Erythroblast (primary cell): ENCODE data around the gene KRTAP10-4.
"Not testable (repeated sequence)": the region's sequence is repeated elsewhere in the genome, so short reads cannot be mapped to it uniquely, and the experiment has no call there.

Experiments
- DNase-seq, 2 experiments: peaks; one replicate each; lab custom pipeline; 2025; lab: John Stamatoyannopoulos, UW
- GATA1 ChIP-seq: IDR thresholded peaks from 2 replicates; pipeline ENCODE4 v1.6.1; 2011; ENCODE audit warnings: low read depth, mild to moderate bottlenecking, control low read depth, low read length, moderate library complexity
- POLR2A ChIP-seq: IDR thresholded peaks from 2 replicates; pipeline ENCODE4 v1.6.1; 2011; ENCODE audit warnings: mild to moderate bottlenecking, low read length

The KRTAP10-4 gene

DNA sequence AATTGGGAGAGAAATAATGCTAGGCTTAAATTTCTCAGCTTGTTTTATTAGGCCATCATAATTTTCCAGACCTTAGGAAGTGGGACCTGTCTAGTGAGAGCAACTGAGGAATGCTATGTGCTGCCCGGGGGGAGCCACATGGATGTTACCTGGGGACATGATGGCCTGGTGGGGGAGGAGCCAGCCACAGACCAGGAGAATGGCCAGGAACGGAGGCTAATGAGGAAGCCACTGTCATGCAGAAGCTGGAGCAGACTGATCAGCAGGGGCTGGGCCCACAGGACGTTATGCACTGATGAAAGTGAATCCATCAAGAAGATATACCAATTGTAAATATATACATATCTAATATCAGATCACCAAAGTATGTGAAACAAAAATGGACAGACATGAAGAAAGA lies 29.0 kb upstream of the KRTAP10-4 start:
- TF ChIP-seq POLR2A (no peak), GATA1 (no peak)
- DNase-seq = no peak

DNA sequence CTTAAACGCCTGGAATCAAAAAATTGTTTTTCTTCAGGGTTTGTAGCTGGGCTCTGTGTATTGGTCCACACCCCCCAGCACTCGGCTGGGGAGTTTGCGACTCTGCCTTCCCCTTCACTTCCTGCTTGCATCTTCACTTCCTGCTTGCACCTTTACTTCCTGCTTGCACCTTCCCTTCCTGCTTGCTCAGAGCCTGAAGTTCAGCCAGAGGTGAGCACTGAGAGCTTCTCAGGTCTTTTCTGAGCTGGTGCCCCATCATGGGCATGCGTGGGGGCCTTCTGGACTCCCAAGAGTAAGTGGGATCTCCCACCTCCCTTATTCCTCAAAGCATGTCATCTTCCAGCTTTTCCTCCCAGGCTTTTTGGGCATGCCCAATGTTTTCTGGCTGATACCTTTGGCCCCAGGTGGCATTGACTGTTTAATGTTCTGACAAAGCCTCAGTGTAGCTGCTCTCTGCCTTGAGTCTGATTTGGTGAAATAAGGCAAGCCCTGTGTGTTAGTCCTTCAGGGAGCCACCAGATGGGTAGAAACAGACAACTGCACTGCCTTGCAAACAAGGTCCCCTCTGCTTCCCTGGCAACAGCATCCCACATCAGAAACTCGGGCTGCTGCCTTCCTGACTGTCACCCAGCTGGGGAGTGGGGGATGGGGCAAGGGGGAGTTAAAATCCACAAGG lies 25.7 kb upstream of the KRTAP10-4 start:
- no peak for DNase-seq
- TF ChIP-seq GATA1 = no peak
- TF ChIP-seq POLR2A = no peak

DNA sequence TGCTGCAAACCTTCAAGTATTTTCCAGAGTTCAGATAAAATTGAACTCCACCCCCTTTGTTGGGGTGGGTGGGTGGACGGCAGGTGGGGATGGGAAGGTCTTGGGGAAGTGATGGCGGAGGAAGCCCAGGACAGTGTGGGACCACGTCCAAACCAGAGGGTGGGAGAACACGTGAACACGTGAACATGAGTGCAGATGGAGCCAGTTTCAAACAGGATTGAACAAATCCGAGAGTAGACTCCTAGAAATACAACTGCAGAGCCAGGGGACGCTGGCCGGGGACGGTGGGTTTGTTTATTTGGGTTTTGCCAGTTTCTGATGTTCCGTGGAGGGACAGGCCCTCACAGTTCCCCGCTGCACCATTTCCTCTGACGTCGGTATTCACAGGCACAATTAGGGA lies 25.1 kb upstream of the KRTAP10-4 start:
- TF ChIP-seq POLR2A (no peak), GATA1 (no peak)
- DNase-seq = no peak

DNA sequence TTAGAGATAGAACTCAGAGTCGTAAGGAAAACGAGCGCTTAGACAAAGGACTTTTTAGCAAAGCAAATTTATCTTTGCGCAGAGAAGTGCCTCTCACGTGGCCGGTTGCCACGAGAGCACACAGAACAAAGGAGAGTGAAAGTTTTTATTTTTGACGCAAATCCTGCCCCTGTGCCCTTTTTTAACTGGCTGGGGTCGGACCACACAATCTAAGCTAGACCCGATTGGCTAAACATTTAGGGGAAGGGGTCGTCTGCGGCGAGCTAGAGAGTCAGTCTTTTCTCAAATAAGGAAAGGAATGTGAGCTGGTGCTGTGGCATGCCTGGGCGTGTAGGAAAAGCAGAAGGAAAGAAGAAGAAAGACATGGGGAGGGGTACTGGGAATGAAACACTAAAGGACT lies 24.6 kb upstream of the KRTAP10-4 start:
- no peak for DNase-seq
- TF ChIP-seq GATA1 (no peak), POLR2A (no peak)

DNA sequence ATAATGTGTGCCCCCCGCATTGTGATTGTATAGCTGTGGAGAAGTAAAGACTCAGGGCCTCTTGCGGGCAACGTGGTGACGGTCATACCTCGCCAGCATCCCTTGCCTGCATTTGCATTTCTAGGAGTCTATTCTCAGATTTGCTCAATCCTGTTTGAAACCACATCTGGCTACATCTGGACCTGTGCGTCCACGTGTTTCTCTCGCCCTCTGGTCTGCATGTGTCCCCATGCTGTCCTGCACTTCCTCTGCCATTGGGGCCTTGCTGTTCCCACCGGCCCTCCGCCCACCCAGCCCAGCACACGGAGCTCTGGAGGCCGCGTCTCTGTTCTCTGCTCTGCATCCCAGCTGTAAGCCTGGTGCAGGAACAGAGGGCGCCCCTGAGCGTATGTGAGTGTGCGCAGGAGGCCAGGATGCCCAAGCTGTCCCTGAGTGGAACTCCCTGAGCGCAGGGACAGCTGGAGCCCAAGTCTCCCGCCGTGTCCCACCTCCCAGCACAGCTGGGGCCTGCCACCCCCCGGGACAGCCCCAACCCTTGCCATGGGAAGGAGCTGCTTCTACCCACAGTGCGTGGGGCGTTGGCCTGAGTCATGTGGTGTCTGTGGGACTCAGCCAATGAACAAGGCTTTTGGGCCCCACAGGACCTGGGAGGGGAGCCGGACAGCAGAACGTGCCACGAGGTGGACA lies 23.9 kb upstream of the KRTAP10-4 start:
- TF ChIP-seq GATA1 (no peak), POLR2A (no peak)
- no peak for DNase-seq

DNA sequence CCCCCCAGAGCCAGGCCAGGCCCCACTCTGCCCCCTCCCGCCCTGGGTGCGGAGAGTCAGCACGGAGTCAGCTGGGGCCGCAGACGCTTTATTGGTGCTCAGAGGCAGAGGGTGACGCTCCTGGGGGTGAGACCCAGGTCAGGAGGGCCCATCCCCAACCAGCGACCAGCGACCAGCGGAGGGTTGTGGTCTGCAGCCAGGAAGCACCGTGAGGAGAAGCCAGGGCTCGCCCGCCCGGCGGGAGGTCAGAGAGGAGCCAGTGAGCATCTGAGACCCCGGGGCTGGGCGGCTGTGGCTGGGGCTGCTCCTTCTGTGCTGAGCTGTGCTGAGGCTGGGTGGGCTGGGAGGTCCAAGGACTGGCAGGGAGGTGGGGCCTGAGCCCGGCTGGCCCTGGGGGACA lies 23.2 kb upstream of the KRTAP10-4 start:
- not testable (repeated sequence) for DNase-seq

DNA sequence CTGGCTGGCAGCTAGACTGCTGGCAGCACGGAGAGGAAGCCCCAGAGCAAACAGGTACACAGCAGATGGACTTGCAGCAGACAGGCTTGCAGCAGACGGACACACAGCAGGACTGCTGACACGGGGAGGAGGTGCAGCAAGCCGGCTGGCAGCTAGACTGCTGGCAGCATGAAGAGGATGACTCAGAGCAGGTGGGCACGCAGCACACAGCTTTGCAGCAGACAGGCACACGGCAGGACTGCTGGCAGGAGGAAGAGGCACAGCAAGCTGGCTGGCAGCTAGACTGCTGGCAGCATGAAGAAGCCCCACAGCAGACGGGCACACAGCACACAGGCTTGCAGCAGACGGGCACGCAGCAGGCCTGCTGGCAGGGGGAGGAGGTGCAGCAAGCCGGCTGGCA lies 22.7 kb upstream of the KRTAP10-4 start:
- DNase-seq = no peak
- no peak for TF ChIP-seq GATA1
- TF ChIP-seq POLR2A = no peak

DNA sequence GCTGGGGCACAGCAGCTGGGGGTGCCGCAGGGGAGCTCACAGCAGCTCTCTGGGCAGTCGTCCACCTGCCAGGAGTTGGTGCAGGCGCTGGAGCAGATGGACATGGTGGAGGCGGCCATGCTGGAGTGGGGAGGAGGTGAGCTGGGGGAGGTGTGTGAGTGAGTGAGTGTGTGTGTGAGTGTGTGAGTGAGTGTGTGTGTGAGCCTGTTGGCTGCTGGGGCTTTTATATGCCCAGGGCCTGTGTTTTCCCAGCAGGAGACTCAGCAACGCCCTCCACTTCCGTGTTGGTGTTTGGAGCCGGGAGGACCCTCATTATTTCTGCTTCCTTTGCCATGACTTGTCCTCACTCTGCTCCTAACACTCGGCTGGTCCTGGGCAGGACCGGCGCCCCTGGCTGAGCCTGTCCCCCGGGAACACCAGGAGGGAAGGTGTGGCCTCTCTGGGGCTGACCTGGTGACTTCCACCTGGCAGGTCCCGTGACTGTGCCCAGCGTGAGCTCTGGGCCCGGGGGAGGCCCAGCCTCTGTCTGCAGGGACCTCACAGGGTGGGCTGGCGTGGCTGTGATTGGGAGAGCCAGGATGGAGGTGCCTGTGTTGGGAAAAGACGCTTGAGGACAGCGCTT lies 22.1 kb upstream of the KRTAP10-4 start, which contains the start of gene KRTAP10-2:
TSS of gene KRTAP10-2 (minus strand) at position 166 of the 622 bp plus-strand sequence. CDS start at position 119, 47 bp downstream.
- TF ChIP-seq POLR2A (no peak), GATA1 (no peak)
- DNase-seq = no peak

DNA sequence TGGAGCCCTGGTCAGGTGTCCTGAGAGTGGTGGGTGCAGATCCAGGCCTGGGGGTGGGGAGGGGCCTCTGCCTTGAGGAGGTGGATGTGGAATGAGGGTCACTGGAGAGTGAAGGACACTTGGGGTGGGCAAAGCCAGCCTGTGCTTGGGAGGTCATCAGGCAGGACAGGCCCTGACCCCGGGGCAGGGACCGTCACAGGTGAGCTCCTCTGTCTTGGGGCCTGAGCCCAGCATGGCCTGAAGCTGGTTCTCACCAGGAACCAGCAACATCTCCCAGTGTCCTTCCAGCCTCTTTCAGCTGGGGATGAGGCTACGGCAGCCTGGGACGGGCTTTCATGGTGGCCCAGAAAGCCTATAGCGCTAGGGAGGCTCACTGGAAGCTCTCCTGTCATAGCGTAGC lies 21.4 kb upstream of the KRTAP10-4 start:
- TF ChIP-seq POLR2A = no peak
- TF ChIP-seq GATA1 = no peak
- DNase-seq = no peak

DNA sequence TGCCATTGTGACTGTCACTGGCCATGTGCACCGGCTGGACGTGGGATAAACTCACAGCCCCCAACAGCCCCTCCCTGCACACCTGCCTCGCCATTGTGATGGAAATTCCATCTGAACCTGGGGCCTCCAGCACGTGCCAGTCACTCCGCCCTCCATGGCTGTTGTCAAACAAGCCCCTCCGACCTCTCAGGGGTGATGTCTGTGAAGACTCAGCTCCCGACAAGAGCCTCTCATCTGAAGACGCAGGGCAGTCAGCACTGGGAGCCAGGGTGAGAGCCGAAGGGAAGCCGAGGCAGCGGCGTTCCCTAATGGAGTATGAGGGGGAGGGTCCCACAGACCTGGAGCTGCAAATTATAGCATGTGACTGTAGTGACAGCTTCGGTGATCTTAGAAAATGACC lies 20.8 kb upstream of the KRTAP10-4 start:
- no peak for TF ChIP-seq POLR2A
- no peak for TF ChIP-seq GATA1
- DNase-seq = no peak

DNA sequence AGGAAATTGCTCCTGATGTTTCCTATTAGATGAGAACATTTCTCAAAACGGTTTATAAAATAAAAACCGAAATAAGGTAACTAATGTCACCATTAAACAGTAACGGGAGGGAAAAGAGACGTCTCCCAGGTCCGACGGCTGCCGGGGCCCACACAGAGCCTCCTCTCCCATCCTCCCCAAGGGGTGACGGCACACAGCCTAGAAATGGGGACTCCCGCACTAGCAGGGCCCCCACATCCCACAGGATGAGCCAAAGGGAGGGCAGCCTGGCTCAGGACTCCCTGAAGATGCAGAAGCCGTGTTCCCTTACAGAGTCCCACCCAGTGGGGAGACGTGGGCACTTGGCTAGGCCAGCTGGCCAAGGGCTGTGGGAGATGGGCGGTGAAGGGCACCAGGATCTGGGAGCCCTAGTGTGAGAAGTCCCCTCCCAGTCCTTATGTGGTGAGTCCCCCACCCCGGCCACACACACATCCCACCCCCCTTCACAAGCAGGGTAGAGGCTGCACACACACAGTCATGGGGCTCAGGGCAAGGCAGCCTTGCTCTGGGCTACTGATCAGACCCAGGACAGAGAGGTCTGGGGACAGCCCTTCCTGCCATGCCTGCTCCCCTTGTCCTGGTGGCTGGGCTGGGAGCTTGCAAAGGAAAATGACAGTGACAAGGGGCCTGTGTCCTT lies 18.2 kb upstream of the KRTAP10-4 start:
- no peak for DNase-seq
- no peak for TF ChIP-seq GATA1
- TF ChIP-seq POLR2A = no peak

DNA sequence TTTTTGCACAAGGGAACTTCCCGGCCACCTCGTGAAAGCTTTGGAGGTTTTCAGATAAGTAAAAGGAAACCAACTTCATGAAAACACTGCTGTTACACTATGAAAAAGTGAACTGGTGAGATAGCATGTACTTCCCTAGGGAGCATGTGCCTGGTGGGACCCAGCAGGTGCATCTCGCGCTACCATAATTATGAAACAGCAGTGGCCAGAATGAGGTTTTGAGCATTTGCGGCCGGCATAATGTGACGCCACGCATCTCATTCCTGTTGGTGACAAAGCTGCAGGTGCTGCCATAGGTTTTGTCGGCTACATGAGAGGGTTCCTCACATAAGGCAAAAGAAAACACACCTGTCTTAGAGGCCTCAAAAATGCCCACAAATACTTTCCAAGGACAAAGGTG lies 16.6 kb upstream of the KRTAP10-4 start:
- no peak for DNase-seq
- TF ChIP-seq POLR2A (no peak), GATA1 (no peak)

DNA sequence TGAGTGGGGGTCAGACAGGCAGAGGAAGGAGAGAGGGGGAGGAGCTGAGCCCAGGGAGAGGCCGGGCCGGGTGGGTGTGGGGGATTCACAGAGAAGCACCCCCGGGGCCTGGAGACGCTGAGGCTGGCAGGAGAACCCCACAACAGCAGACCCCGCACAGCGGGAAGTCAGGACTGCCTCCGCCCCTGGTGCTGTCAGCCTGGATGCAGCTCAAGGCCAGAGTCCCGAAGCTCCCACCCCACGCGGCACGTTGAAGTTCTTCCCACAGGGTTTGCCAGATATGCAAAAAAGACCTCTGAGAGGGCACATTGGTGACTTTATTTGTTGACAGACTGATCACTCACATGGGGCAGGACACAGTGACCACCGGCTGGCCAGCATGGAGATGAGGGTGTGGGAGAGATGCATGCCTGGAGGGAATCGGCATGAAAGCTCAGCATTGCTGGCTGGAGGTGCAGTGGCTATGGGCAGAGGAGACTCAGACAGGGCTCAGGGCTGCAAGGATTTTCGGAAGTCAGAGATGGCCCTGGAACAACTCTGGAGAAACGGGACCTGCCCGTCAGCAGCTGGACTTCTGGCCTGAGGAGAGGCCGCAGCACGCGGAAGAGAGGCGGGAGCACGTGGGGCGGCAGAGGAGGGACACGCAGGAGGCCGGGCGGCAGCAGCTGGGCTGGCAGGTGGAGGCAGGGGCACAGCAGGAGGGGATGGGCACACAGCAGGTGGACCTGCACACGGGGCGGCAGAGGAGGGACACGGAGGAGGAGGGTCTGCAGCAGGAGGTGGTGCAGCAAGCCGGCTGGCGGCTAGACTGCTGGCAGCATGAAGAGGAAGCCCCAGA lies 15.8 kb upstream of the KRTAP10-4 start:
- no peak for DNase-seq
- TF ChIP-seq GATA1 (no peak), POLR2A (no peak)

DNA sequence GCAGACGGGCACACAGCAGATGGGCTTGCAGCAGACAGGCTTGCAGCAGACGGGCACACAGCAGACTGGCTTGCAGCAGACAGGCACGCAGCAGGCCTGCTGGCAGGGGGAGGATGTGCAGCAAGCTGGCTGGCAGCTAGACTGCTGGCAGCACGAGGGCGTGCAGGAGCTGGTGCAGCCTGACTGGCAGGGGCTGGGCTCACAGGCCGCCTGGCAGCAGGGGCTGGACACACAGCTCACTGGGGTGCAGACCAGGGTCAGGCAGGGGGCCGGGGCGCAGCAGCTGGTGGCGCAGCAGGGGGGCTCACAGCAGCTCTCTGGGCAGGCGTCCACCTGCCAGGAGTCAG lies 15.2 kb upstream of the KRTAP10-4 start:
- not testable (repeated sequence) for DNase-seq
